ENCODE measurements around the gene PRDX6. TPM values are rescaled to one million over a fixed set of nuclear protein-coding genes. Genes with fewer than 3 reads are reported as not detected.

The PRDX6 gene
- total RNA-seq, 4 donors from 2014 or later = 150 to 540 (median 469) TPM

DNA sequence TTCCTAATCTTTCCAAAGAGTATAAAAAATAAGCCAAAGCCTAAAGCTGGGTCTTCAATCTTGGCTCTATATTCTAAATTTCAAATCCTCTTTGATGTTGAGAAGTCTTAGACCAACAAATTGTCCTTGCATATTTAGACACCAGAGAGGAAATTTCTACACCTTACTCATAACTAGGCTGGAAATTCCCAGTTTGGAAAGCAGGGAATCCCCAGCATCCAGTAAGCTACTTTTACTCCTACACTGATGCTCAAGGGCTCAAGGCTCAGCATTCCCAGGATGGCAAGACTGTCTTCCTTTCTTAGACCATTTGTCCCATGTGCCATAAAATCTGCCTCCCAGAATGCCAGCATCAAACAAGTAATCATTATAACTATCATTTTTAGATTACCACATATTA lies 28.3 kb downstream of the PRDX6 start:
- H3K27me3 ChIP-seq = no peaks in the 10 kb centered on the region
- no peak overlapping the region for H3K27ac ChIP-seq
- H3K9me3 ChIP-seq = no peaks in the 10 kb centered on the region
- H3K4me3 ChIP-seq = no peak overlapping the region
- no peak for DNase-seq
- peaks cover 0 to 43% (median 6%) of the 10 kb centered on the region in 4 donors for H3K4me1 ChIP-seq
- intact Hi-C loops (cut with DNase I; ENCODE audit: low total_unique reads) (no loop called here), in situ Hi-C loops (cut with MboI; ENCODE audit: low pct_ligation_motif_present in 1 of 4, low pct_unique_long_range_greater_than_20kb in 1 of 4, low sequenced_read_pairs in 3 of 4) (no loop called here)
- no peak for TF ChIP-seq EP300 (IDR thresholded peaks at IDR 0.05; ENCODE audit: low read depth)
- no peak for TF ChIP-seq POLR2A (IDR thresholded peaks at IDR 0.05)
- TF ChIP-seq, protein P1, sequence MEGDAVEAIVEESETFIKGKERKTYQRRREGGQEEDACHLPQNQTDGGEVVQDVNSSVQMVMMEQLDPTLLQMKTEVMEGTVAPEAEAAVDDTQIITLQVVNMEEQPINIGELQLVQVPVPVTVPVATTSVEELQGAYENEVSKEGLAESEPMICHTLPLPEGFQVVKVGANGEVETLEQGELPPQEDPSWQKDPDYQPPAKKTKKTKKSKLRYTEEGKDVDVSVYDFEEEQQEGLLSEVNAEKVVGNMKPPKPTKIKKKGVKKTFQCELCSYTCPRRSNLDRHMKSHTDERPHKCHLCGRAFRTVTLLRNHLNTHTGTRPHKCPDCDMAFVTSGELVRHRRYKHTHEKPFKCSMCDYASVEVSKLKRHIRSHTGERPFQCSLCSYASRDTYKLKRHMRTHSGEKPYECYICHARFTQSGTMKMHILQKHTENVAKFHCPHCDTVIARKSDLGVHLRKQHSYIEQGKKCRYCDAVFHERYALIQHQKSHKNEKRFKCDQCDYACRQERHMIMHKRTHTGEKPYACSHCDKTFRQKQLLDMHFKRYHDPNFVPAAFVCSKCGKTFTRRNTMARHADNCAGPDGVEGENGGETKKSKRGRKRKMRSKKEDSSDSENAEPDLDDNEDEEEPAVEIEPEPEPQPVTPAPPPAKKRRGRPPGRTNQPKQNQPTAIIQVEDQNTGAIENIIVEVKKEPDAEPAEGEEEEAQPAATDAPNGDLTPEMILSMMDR (IDR thresholded peaks at IDR 0.05) = no peak
- no peaks in the 10 kb centered on the region for H3K36me3 ChIP-seq

DNA sequence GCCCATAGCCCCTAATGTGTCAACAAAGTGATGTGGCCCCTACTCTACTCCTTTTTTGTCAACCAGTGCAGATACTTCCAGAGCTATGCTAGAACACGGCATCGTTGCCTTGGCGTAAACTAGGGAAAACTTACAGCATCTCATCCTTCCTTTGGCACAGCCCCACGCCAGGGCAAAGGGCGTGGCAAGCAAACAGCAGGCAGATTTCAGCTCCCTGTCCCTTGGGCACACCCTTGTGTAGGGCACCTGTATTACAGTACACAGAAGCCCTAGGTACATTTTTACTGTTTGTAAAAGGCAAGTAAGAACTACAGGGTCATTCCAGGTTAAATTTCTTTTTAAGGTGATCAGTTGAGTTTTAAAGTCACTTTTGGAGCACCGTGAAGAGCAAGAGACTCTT lies 29.3 kb downstream of the PRDX6 start:
- no peaks in the 10 kb centered on the region for H3K27me3 ChIP-seq
- no peaks in the 10 kb centered on the region for H3K36me3 ChIP-seq
- intact Hi-C loops (cut with DNase I; ENCODE audit: low total_unique reads) = no loop called here
- H3K4me1 ChIP-seq = peaks cover 0 to 43% (median 6%) of the 10 kb centered on the region in 4 donors
- WGBS, 2 donors (ENCODE audit: low coverage in 1 of 2) = 40 to 78% methylated on average over 1 to 6 of the region's 6 CpGs
- peak; percentile 82 for DNase-seq
- TF ChIP-seq POLR2A (IDR thresholded peaks at IDR 0.05) (no peak), EP300 (IDR thresholded peaks at IDR 0.05; ENCODE audit: low read depth) (no peak), POLR2AphosphoS5 (IDR thresholded peaks at IDR 0.05) (peak in 1 of 3 donors; percentile 38)
- TF ChIP-seq, protein P1 (IDR thresholded peaks at IDR 0.05) = peak; percentile 35 to 81 (median 57)
- H3K9me3 ChIP-seq = no peaks in the 10 kb centered on the region
- in situ Hi-C loops (cut with MboI; ENCODE audit: low pct_ligation_motif_present in 1 of 4, low pct_unique_long_range_greater_than_20kb in 1 of 4, low sequenced_read_pairs in 3 of 4) = no loop called here
- no peak overlapping the region for H3K4me3 ChIP-seq
- H3K27ac ChIP-seq = peak overlapping the region in 3 of 4 donors; percentile 49 to 66 (median 58)

DNA sequence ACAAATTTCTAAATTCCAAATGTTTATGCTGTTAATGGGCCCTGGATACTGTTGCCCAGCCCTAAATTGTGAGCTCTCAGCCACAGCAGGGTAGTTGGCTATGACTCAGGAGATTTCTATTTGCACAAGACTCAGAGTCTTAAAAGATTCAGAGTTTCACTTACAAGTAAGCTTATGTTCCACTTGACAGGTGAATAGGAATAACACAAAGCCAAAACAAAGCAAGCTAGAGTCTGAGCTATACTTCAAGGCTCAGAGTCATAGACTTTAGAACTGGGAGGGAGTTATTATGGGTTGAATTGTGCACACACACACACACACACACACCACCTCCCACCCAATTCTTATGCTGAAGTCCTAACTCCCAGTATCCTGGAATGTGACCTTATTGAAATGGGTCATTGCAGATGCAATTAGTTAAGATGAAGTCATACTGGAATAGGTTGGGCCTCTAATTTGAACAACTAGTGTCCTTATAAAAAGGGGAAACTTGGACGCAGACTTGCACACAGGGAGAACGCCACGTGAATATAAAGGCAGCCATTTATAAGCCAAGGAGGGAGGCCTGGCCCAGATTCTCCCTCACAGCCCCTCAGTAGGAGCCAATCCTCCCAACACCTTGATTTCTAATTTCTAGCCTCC lies 30.2 kb downstream of the PRDX6 start:
- no peak for DNase-seq
- no peak for TF ChIP-seq EP300 (IDR thresholded peaks at IDR 0.05; ENCODE audit: low read depth)
- TF ChIP-seq POLR2AphosphoS5 (IDR thresholded peaks at IDR 0.05) = no peak
- no peak for TF ChIP-seq POLR2A (IDR thresholded peaks at IDR 0.05)
- TF ChIP-seq, protein P1 (IDR thresholded peaks at IDR 0.05) = no peak
- intact Hi-C loops (cut with DNase I; ENCODE audit: low total_unique reads) = no loop called here
- in situ Hi-C loops (cut with MboI; ENCODE audit: low pct_ligation_motif_present in 1 of 4, low pct_unique_long_range_greater_than_20kb in 1 of 4, low sequenced_read_pairs in 3 of 4) = no loop called here
- no peak overlapping the region for H3K4me3 ChIP-seq
- H3K27ac ChIP-seq = peak overlapping the region; percentile 9 to 66 (median 54)
- H3K9me3 ChIP-seq = no peaks in the 10 kb centered on the region
- 79% methylated on average over 3 of the region's 3 CpGs; no CpG with 5 or more reads in 1 of the 2 donors for WGBS, 2 donors (ENCODE audit: low coverage in 1 of 2)
- H3K4me1 ChIP-seq = peaks cover 0 to 43% (median 6%) of the 10 kb centered on the region in 4 donors
- no peaks in the 10 kb centered on the region for H3K27me3 ChIP-seq
- H3K36me3 ChIP-seq = no peaks in the 10 kb centered on the region

DNA sequence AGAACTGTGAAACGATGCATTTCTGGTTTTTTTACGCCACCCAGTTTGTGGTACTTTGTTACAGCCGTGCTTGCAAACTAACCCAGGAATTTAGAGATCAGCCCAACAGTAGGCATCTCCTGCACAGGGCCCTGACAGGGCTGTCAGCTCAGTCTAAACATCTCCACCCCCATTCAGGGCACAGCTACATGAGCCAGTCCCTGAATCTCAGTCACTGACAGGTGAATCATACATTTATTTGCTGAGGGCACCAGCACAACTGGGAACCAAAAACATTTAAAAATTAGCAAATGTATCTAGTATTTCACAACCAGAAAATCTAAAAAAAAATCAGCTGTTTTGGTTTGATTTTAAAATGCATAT lies 30.7 kb downstream of the PRDX6 start:
- WGBS, 2 donors (ENCODE audit: low coverage in 1 of 2) = 78 to 100% methylated on average over 1 to 3 of the region's 3 CpGs
- in situ Hi-C loops (cut with MboI; ENCODE audit: low pct_ligation_motif_present in 1 of 4, low pct_unique_long_range_greater_than_20kb in 1 of 4, low sequenced_read_pairs in 3 of 4) (no loop called here), intact Hi-C loops (cut with DNase I; ENCODE audit: low total_unique reads) (no loop called here)
- H3K4me3 ChIP-seq = no peak overlapping the region
- no peaks in the 10 kb centered on the region for H3K36me3 ChIP-seq
- peak overlapping the region; percentile 9 to 66 (median 54) for H3K27ac ChIP-seq
- no peaks in the 10 kb centered on the region for H3K27me3 ChIP-seq
- TF ChIP-seq, protein P1 (IDR thresholded peaks at IDR 0.05) = no peak
- TF ChIP-seq POLR2AphosphoS5 (IDR thresholded peaks at IDR 0.05) (no peak), EP300 (IDR thresholded peaks at IDR 0.05; ENCODE audit: low read depth) (no peak), POLR2A (IDR thresholded peaks at IDR 0.05) (no peak)
- DNase-seq = no peak
- peaks cover 0 to 43% (median 6%) of the 10 kb centered on the region in 4 donors for H3K4me1 ChIP-seq
- no peaks in the 10 kb centered on the region for H3K9me3 ChIP-seq

Data from transverse colon (tissue), 4 donors.